A549 (cell line): ENCODE results near the gene GCNT2. TPM values are rescaled to one million over a fixed set of nuclear protein-coding genes. Genes with fewer than 3 reads are reported as not detected.
"Not testable (repeated sequence)": the region's sequence is repeated elsewhere in the genome, so short reads cannot be mapped to it uniquely, and the experiment has no call there.

Experiments
- ATAC-seq, 2 experiments: fragments of 200-7000 bp in 1 of 2; fragments of >200 bp in 1 of 2; cut with Nextera tagmentation in 1 of 2; cut with Tn5 transposase in 1 of 2; 3 replicates each; pipeline versions ENCODE4 v1.8.0 to v1.9.1; 2018 to 2020; ENCODE audit warnings: mild to moderate bottlenecking in 1 of 2, moderate library complexity in 1 of 2
- CTCF ChIA-PET: fragments of 300-600 bp; sonication (Branson Sonifier 250); formaldehyde crosslinking; extraction: SDS; loops from one replicate; lab custom pipeline; 2021; ENCODE audit warnings: antibody characterized with exemption, inconsistent platforms; lab: Yijun Ruan, JAX
- POLR2A ChIA-PET: fragments of 350-600 bp; formaldehyde crosslinking; extraction: SDS; loops from one replicate; lab custom pipeline; 2021; ENCODE audit warnings: antibody characterized with exemption, inconsistent platforms; lab: Yijun Ruan, JAX
- DNase-seq, 2 experiments: peaks; one replicate each; pipeline versions ENCODE4 v3.0.0 to v3.0.0-alpha.2; 2011 to 2016; ENCODE audit warnings: low read depth in 1 of 2, low spot score in 1 of 2
- FAIRE-seq: peaks from 2 replicates; lab custom pipeline; 2011; peaks lifted over from hg19 to GRCh38; lab: Jason Lieb, UNC
- H3K27ac ChIP-seq, 2 experiments: fragments of >200 bp; sonication (Bioruptor Twin); formaldehyde crosslinking; 3 replicates each; pipeline ENCODE4 v1.5.1; 2016 to 2017
- H3K4me1 ChIP-seq: fragments of >200 bp; sonication (Bioruptor Twin); formaldehyde crosslinking; 3 replicates; pipeline ENCODE4 v1.6.1; 2016
- H3K4me2 ChIP-seq: fragments of >200 bp; sonication (Bioruptor Twin); formaldehyde crosslinking; 3 replicates; pipeline ENCODE4 v1.6.1; 2016
- H3K4me3 ChIP-seq: fragments of >200 bp; sonication (Bioruptor Twin); formaldehyde crosslinking; 3 replicates; pipeline ENCODE4 v1.5.1; 2016
- H3K9me3 ChIP-seq: fragments of >200 bp; sonication (Bioruptor Twin); formaldehyde crosslinking; 3 replicates; pipeline ENCODE4 v1.6.1; 2016
- BHLHE40 ChIP-seq: IDR thresholded peaks from 2 replicates; pipeline ENCODE4 v1.6.1; 2012; ENCODE audit warnings: low read depth, low read length, inconsistent platforms
- CHD4 ChIP-seq: fragments of 200-600 bp; sonication (generic); IDR thresholded peaks from 2 replicates; pipeline ENCODE4 v1.6.1; 2016; ENCODE audit warnings: antibody characterized with exemption, mild to moderate bottlenecking, borderline replicate concordance
- EP300 ChIP-seq, 2 experiments: fragments of >200 bp; sonication (Bioruptor Twin); formaldehyde crosslinking; IDR thresholded peaks; 2 replicates in 1 of 2; 3 replicates in 1 of 2; pipeline ENCODE4 v1.6.1; 2016 to 2017
- FOSB ChIP-seq: fragments of 250-450 bp; sonication (Bioruptor Pico); IDR thresholded peaks from 2 replicates; pipeline ENCODE4 v1.5.0; 2020; ENCODE audit warnings: mild to moderate bottlenecking, moderate library complexity
- GATA3 ChIP-seq: IDR thresholded peaks from 2 replicates; pipeline ENCODE4 v1.6.1; 2012; ENCODE audit warnings: borderline replicate concordance
- HEYL ChIP-seq: fragments of 250-450 bp; sonication (Bioruptor Pico); IDR thresholded peaks from 2 replicates; pipeline ENCODE4 v1.8.0; 2021; ENCODE audit warnings: mild to moderate bottlenecking, moderate library complexity
- MYC ChIP-seq: IDR thresholded peaks from 2 replicates; pipeline ENCODE4 v1.6.1; 2012; ENCODE audit warnings: mild to moderate bottlenecking, inconsistent platforms, low read length, improper control_type of control experiment, borderline replicate concordance
- NFE2L2 ChIP-seq: fragments of 150-350 bp; conservative IDR thresholded peaks from 2 replicates; pipeline ENCODE4 v1.6.1; 2014; ENCODE audit warnings: low read length
- NR3C1 ChIP-seq: fragments of >200 bp; sonication (Bioruptor Twin); formaldehyde crosslinking; IDR thresholded peaks from 3 replicates; pipeline ENCODE4 v1.6.1; 2017
- PHF8 ChIP-seq: fragments of 200-600 bp; sonication (generic); IDR thresholded peaks from 2 replicates; pipeline ENCODE4 v1.6.1; 2016; ENCODE audit warnings: low read depth, mild to moderate bottlenecking, antibody characterized with exemption, moderate library complexity, borderline replicate concordance
- RARB ChIP-seq: fragments of 250-450 bp; sonication (Bioruptor Pico); IDR thresholded peaks from 2 replicates; pipeline ENCODE4 v1.8.0; 2021; ENCODE audit warnings: mild to moderate bottlenecking, moderate library complexity
- TFCP2L1 ChIP-seq: fragments of 250-450 bp; sonication (Bioruptor Pico); IDR thresholded peaks from 2 replicates; pipeline ENCODE4 v1.5.0; 2021; ENCODE audit warnings: mild to moderate bottlenecking
- TP53 ChIP-seq: fragments of 250-450 bp; sonication (Bioruptor Pico); IDR thresholded peaks from 2 replicates; pipeline ENCODE4 v1.5.0; 2021; ENCODE audit warnings: mild to moderate bottlenecking, moderate library complexity
- ZSCAN20 ChIP-seq: fragments of 250-450 bp; sonication (Bioruptor Pico); IDR thresholded peaks from 2 replicates; pipeline ENCODE4 v1.8.0; 2022; ENCODE audit warnings: mild to moderate bottlenecking, moderate library complexity
- WGBS: methylation state at CpG from one replicate; pipeline ENCODE4 v1.1.6; 2017; ENCODE audit errors: missing lambda C conversion rate; 5-methylcytosine and 5-hydroxymethylcytosine counted together
- polyA plus RNA-seq, 4 experiments: library from polyadenylated mRNA; depleted of rRNA in 3 of 4; stranded (reverse); fragments of >200 nt; fragmentation: RNase III in 1 of 4; extraction: RNeasy Plus Mini Kit Qiagen cat#74134 plus additional on column Dnase treatment in 1 of 4; gene quantifications; 2 replicates in 3 of 4; 3 replicates in 1 of 4; pipeline ENCODE4 v1.2.3, GENCODE V29; 2011 to 2017
- TF ChIP-seq, protein P1 (sequence below): fragments of 250-450 bp; sonication (Bioruptor Pico); IDR thresholded peaks from 2 replicates; pipeline ENCODE4 v1.5.0; 2020; ENCODE audit warnings: low read depth, mild to moderate bottlenecking, moderate library complexity
- TF ChIP-seq, protein P2 (sequence below): IDR thresholded peaks from 2 replicates; pipeline ENCODE4 v1.6.1; 2012; ENCODE audit warnings: low read depth, borderline replicate concordance
- TF ChIP-seq, protein P3 (sequence below): IDR thresholded peaks from 2 replicates; pipeline ENCODE4 v1.6.1; 2012
- TF ChIP-seq, protein P4 (sequence below): fragments of 200-600 bp; sonication (generic); IDR thresholded peaks from 2 replicates; pipeline ENCODE4 v1.6.1; 2016; ENCODE audit warnings: antibody characterized with exemption, mild to moderate bottlenecking, moderate library complexity
- TF ChIP-seq, protein P5 (sequence below): fragments of 450-650 bp; IDR thresholded peaks from 2 replicates; pipeline ENCODE4 v1.6.1; 2014; ENCODE audit warnings: antibody characterized with exemption

GCNT2 gene
- polyA plus RNA-seq, 2 of the 4 experiments (the other 2 are of a cell fraction), result 19.4 to 24.3 TPM

DNA sequence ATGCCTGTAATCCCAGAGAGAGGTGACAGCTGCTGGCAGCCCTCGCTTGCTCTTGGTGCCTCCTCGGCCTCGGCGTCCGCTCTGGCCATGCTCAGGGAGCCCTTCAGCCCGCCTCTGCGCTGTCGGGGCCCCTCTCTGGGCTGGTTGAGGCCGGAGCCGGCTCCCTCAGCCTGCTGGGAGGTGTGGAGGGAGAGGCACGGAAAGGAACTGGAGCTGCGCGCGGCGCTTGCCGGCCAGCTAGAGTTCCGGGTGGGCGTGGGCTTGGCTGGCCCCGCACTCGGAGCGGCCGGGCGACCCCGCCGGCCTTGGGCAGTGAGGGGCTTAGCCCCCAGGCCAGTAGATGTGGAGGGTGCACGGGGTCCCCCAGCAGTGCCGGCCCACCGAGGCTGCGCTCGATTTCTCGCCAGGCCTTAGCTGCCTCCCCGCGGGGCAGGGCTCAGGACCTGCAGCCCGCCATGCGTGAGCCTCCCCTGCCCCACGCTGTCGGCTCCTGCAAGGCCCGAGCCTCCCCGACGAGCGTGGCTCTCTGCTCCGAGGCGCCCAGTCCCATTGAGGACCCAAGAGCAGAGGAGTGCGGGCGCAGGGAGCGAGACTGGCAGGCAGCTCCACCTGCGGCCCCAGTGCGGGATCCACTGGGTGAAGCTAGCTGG lies 138.7 kb downstream of the GCNT2 start:
- CTCF ChIA-PET, result no interaction called here
- Histone ChIP-seq H3K4me1 (no peaks in the 10 kb centered on the region), H3K4me3 (no peak overlapping the region), H3K27ac (no peak overlapping the region), H3K4me2 (no peak overlapping the region), H3K9me3 (peaks cover 3% of the 10 kb centered on the region; the same call in 2 of the 3 replicates)
- DNase-seq (no peak), ATAC-seq (no peak), FAIRE-seq (no peak)
- TF ChIP-seq NFE2L2 (no peak), RARB (CRISPR knock-in tag) (no peak), GATA3 (no peak), BHLHE40 (no peak), CHD4 (no peak), TP53 (CRISPR knock-in tag) (no peak), EP300 (IDR thresholded peaks at IDR 0.05) (no peak), HEYL (no peak), MYC (no peak), NR3C1 (no peak), FOSB (CRISPR knock-in tag) (no peak), TFCP2L1 (CRISPR knock-in tag) (no peak), ZSCAN20 (no peak), PHF8 (no peak)
- TF ChIP-seq, protein P1, sequence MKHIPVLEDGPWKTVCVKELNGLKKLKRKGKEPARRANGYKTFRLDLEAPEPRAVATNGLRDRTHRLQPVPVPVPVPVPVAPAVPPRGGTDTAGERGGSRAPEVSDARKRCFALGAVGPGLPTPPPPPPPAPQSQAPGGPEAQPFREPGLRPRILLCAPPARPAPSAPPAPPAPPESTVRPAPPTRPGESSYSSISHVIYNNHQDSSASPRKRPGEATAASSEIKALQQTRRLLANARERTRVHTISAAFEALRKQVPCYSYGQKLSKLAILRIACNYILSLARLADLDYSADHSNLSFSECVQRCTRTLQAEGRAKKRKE (CRISPR knock-in tag), result no peak
- TF ChIP-seq, protein P2, sequence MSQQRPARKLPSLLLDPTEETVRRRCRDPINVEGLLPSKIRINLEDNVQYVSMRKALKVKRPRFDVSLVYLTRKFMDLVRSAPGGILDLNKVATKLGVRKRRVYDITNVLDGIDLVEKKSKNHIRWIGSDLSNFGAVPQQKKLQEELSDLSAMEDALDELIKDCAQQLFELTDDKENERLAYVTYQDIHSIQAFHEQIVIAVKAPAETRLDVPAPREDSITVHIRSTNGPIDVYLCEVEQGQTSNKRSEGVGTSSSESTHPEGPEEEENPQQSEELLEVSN, result no peak
- TF ChIP-seq, protein P3, sequence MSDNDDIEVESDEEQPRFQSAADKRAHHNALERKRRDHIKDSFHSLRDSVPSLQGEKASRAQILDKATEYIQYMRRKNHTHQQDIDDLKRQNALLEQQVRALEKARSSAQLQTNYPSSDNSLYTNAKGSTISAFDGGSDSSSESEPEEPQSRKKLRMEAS, result no peak
- TF ChIP-seq, protein P4, sequence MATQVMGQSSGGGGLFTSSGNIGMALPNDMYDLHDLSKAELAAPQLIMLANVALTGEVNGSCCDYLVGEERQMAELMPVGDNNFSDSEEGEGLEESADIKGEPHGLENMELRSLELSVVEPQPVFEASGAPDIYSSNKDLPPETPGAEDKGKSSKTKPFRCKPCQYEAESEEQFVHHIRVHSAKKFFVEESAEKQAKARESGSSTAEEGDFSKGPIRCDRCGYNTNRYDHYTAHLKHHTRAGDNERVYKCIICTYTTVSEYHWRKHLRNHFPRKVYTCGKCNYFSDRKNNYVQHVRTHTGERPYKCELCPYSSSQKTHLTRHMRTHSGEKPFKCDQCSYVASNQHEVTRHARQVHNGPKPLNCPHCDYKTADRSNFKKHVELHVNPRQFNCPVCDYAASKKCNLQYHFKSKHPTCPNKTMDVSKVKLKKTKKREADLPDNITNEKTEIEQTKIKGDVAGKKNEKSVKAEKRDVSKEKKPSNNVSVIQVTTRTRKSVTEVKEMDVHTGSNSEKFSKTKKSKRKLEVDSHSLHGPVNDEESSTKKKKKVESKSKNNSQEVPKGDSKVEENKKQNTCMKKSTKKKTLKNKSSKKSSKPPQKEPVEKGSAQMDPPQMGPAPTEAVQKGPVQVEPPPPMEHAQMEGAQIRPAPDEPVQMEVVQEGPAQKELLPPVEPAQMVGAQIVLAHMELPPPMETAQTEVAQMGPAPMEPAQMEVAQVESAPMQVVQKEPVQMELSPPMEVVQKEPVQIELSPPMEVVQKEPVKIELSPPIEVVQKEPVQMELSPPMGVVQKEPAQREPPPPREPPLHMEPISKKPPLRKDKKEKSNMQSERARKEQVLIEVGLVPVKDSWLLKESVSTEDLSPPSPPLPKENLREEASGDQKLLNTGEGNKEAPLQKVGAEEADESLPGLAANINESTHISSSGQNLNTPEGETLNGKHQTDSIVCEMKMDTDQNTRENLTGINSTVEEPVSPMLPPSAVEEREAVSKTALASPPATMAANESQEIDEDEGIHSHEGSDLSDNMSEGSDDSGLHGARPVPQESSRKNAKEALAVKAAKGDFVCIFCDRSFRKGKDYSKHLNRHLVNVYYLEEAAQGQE, result no peak
- TF ChIP-seq, protein P5, sequence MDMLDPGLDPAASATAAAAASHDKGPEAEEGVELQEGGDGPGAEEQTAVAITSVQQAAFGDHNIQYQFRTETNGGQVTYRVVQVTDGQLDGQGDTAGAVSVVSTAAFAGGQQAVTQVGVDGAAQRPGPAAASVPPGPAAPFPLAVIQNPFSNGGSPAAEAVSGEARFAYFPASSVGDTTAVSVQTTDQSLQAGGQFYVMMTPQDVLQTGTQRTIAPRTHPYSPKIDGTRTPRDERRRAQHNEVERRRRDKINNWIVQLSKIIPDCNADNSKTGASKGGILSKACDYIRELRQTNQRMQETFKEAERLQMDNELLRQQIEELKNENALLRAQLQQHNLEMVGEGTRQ, result no peak
- WGBS, result 77% methylated on average over 28 of the region's 48 CpGs
- POLR2A ChIA-PET, result interaction anchor here (0.6 kb wide), 1 partner anchor 136 kb away, joined by 4 read pairs; no protein-coding TSS in a partner anchor

DNA sequence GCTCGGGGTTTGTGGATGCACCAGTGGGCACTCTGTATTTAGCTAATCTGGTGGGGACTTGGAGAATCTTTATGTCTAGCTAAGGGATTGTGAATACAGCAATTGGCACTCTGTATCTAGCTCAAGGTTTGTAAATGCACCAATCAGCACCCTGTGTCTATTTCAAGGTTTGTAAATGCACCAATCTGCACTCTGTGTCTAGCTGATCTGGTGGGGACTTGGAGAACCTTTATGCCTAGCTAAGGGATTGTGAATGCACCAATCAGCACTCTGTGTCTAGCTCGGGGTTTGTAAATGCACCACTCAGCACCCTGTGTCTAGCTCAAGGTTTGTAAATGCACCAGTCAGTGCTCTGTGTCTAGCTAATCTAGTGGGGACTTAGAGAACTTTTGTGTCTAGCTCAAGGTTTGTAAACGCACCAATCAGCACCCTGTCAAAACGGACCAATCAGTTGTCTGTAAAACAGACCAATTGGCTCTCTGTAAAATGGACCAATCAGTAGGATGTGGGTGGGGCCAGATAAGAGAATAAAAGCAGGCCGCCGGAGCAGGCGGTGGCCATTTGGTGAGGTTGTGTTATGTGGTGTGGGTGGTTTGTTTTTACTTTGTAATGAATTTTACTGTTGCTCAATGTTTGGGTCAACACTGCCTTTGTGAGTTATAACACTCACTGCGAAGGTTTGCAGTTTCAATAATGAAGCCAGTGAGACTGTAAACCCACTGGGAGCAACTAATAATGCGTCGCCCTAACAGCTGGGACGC lies 139.5 kb downstream of the GCNT2 start:
- H3K4me1 ChIP-seq, H3K4me3 ChIP-seq, ATAC-seq, CTCF ChIA-PET, POLR2A ChIA-PET, H3K27ac ChIP-seq, FAIRE-seq, DNase-seq, H3K4me2 ChIP-seq, H3K9me3 ChIP-seq: not testable (repeated sequence)
- 80% methylated on average over 11 of the region's 11 CpGs for WGBS
